ENCODE results near the gene RGS7. TPM values are rescaled to one million over a fixed set of nuclear protein-coding genes. Genes with fewer than 3 reads are reported as not detected.

The RGS7 gene
- total and polyA plus RNA-seq, 2 experiments from 2014 or later, result 0.32 to 1.7 TPM

DNA sequence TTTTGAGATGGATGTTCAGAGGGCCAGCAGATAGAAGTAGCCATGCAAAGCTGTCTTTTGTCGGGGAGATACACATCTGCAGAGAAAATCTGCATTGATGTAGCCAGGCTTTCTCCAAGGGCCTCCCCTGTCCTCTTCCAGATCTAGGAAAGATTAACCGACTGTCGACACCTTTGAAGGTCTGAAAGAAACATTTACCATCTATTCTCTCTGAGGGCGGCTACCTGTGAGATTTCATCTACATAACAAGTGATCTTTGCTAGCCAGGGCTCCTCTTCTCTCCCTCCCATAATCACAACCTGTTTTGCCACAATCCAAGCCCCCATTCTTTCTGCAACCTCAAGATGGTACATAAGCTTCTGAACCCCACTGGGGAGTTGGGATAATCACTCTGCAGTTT, 193.6 kb downstream of the RGS7 start:
- in situ Hi-C loops (cut with MboI), result no loop called here
- no peaks in the 10 kb centered on the region for H3K36me3 ChIP-seq (ENCODE audit: low read depth)
- H4K20me1 ChIP-seq (ENCODE audit: insufficient read depth), result no peaks in the 10 kb centered on the region
- H3K27me3 ChIP-seq (replicated peaks; ENCODE audit: insufficient read depth), result no peaks in the 10 kb centered on the region
- no peak overlapping the region for H2AFZ ChIP-seq
- TF ChIP-seq EZH2phosphoT487 (IDR thresholded peaks at IDR 0.05; ENCODE audit: insufficient read depth, low read depth) (no peak), EZH2 (IDR thresholded peaks at IDR 0.05; ENCODE audit: insufficient read depth, poor library complexity, severe bottlenecking) (no peak)
- H3K9me2 ChIP-seq (ENCODE audit: insufficient read depth), result no peaks in the 10 kb centered on the region
- H3K4me1 ChIP-seq (ENCODE audit: insufficient read depth), result no peaks in the 10 kb centered on the region
- H3K4me3 ChIP-seq, result no peak overlapping the region
- H3K4me2 ChIP-seq (ENCODE audit: unreplicated experiment), result no peak overlapping the region
- H3K9ac ChIP-seq, result no peak overlapping the region
- H3K79me2 ChIP-seq (ENCODE audit: insufficient read depth), result no peaks in the 10 kb centered on the region
- WGBS, 2 experiments (ENCODE audit: low coverage in 1 of 2, low lambda C conversion rate in 2 of 2, missing lambda C conversion rate in 2 of 2), result 18 to 23% methylated on average over 4 of the region's 4 CpGs
- no peaks in the 10 kb centered on the region for H3F3A ChIP-seq (ENCODE audit: insufficient read depth)
- DNase-seq, result no peak
- no peaks in the 10 kb centered on the region for H3K9me3 ChIP-seq (ENCODE audit: low read depth)
- no peak overlapping the region for H3K27ac ChIP-seq

DNA sequence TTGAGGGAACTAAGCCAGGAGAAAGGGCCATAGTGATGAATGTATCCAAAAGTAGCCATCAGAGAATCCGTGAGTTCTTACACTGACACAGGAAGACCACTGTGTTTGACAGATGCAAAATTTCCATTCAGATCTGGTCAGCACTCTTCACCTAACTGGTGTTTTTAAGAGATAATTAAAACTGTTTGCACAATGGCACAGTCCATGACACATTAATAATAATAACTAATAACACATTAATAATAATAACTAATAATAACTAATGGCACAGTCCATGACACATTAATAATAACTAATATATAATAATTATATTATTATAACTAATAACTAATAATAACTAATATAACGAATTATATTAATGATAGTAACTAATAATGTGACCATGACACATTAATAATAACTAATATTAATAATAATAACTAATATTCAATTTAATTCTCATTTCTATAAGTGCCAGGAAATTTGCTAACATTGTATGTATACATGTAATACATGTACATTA, 195.8 kb downstream of the RGS7 start:
- Histone ChIP-seq H3K36me3 (ENCODE audit: low read depth) (no peaks in the 10 kb centered on the region), H3K4me3 (no peak overlapping the region), H3K9me3 (ENCODE audit: low read depth) (no peaks in the 10 kb centered on the region), H2AFZ (no peak overlapping the region), H3F3A (ENCODE audit: insufficient read depth) (no peaks in the 10 kb centered on the region), H3K27me3 (replicated peaks; ENCODE audit: insufficient read depth) (no peaks in the 10 kb centered on the region), H3K79me2 (ENCODE audit: insufficient read depth) (no peaks in the 10 kb centered on the region), H4K20me1 (ENCODE audit: insufficient read depth) (no peaks in the 10 kb centered on the region), H3K27ac (no peak overlapping the region), H3K9me2 (ENCODE audit: insufficient read depth) (no peaks in the 10 kb centered on the region), H3K4me2 (ENCODE audit: unreplicated experiment) (no peak overlapping the region), H3K9ac (no peak overlapping the region), H3K4me1 (ENCODE audit: insufficient read depth) (no peaks in the 10 kb centered on the region)
- DNase-seq, result no peak
- 40 to 41% methylated on average over 2 of the region's 2 CpGs for WGBS, 2 experiments (ENCODE audit: low coverage in 1 of 2, low lambda C conversion rate in 2 of 2, missing lambda C conversion rate in 2 of 2)
- TF ChIP-seq EZH2 (IDR thresholded peaks at IDR 0.05; ENCODE audit: insufficient read depth, poor library complexity, severe bottlenecking) (no peak), EZH2phosphoT487 (IDR thresholded peaks at IDR 0.05; ENCODE audit: insufficient read depth, low read depth) (no peak)
- in situ Hi-C loops (cut with MboI), result no loop called here

DNA sequence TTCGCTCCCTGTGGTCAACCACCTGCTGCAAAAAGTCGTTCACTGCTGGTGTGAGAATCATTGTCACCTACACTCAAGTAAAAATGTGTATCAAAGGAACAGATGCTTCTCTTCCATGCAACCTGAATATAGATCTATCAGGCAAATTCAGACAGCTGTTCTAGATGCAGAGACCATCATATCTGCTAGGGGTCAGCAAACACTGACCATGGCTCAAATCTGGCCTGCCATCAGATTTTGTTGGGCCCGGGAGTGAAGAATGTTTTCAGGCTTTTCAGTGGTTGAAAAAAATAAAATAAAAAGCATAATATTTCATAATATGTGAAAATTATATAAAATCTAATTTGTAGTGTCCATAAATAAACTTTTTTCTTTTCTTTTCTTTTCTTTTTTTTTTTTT, 199.6 kb downstream of the RGS7 start:
- H3K79me2 ChIP-seq (ENCODE audit: insufficient read depth), result no peaks in the 10 kb centered on the region
- H3K9ac ChIP-seq, result no peak overlapping the region
- no peak overlapping the region for H3K27ac ChIP-seq
- H3K9me3 ChIP-seq (ENCODE audit: low read depth), result no peaks in the 10 kb centered on the region
- WGBS, 2 experiments (ENCODE audit: low coverage in 1 of 2, low lambda C conversion rate in 2 of 2, missing lambda C conversion rate in 2 of 2), result 51 to 58% methylated on average over 3 of the region's 3 CpGs
- no peak overlapping the region for H3K4me3 ChIP-seq
- no peaks in the 10 kb centered on the region for H4K20me1 ChIP-seq (ENCODE audit: insufficient read depth)
- H3K4me1 ChIP-seq (ENCODE audit: insufficient read depth), result no peaks in the 10 kb centered on the region
- in situ Hi-C loops (cut with MboI), result no loop called here
- H3K27me3 ChIP-seq (replicated peaks; ENCODE audit: insufficient read depth), result no peaks in the 10 kb centered on the region
- TF ChIP-seq EZH2 (IDR thresholded peaks at IDR 0.05; ENCODE audit: insufficient read depth, poor library complexity, severe bottlenecking) (no peak), EZH2phosphoT487 (IDR thresholded peaks at IDR 0.05; ENCODE audit: insufficient read depth, low read depth) (no peak)
- no peaks in the 10 kb centered on the region for H3K9me2 ChIP-seq (ENCODE audit: insufficient read depth)
- H3K36me3 ChIP-seq (ENCODE audit: low read depth), result no peaks in the 10 kb centered on the region
- no peak overlapping the region for H2AFZ ChIP-seq
- H3F3A ChIP-seq (ENCODE audit: insufficient read depth), result no peaks in the 10 kb centered on the region
- DNase-seq, result no peak
- H3K4me2 ChIP-seq (ENCODE audit: unreplicated experiment), result no peak overlapping the region

DNA sequence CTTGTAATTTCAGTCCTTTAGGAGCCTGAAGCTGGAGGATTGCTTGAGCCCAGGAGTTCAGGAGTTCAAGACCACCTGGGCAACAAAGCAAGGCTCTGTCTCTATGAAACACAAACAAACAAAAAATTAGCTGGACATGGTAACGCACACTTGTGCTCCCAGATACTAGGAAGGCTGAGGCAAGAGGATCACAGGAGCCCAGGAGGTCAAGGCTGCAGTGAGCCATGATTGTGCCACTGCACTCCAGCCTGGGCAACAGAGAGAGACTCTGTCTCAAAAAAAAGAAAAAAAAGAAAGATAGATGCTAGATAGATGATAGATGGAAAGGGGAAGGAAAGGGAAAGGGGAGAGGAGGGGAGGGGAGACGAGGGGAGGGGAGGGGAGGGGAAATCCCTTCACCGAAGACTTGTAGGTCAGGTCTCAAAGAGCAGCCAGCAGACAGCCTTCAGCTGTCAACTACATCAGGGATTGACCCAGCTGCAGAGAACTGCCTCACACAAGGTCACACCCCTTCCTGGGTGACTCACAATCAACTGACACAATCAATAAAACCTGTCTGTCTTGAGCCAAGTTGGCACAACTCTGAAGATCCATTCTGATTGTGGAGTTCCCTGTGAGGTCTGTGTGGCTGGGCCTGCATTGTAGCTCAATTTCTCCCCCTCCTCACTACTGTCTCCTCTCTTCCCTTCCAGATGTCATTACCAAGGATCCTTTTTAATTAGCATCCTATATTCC, 200.6 kb downstream of the RGS7 start:
- DNase-seq, result peak; percentile 8
- H3K4me1 ChIP-seq (ENCODE audit: insufficient read depth), result no peaks in the 10 kb centered on the region
- no peaks in the 10 kb centered on the region for H3K27me3 ChIP-seq (replicated peaks; ENCODE audit: insufficient read depth)
- H2AFZ ChIP-seq, result no peak overlapping the region
- WGBS, 2 experiments (ENCODE audit: low coverage in 1 of 2, low lambda C conversion rate in 2 of 2, missing lambda C conversion rate in 2 of 2), result 9 to 50% methylated on average over 1 to 3 of the region's 3 CpGs
- H3F3A ChIP-seq (ENCODE audit: insufficient read depth), result no peaks in the 10 kb centered on the region
- no peaks in the 10 kb centered on the region for H3K9me2 ChIP-seq (ENCODE audit: insufficient read depth)
- H3K79me2 ChIP-seq (ENCODE audit: insufficient read depth), result no peaks in the 10 kb centered on the region
- no peaks in the 10 kb centered on the region for H3K9me3 ChIP-seq (ENCODE audit: low read depth)
- TF ChIP-seq EZH2phosphoT487 (IDR thresholded peaks at IDR 0.05; ENCODE audit: insufficient read depth, low read depth) (no peak), EZH2 (IDR thresholded peaks at IDR 0.05; ENCODE audit: insufficient read depth, poor library complexity, severe bottlenecking) (no peak)
- no peak overlapping the region for H3K27ac ChIP-seq
- no peak overlapping the region for H3K4me2 ChIP-seq (ENCODE audit: unreplicated experiment)
- no peak overlapping the region for H3K9ac ChIP-seq
- H4K20me1 ChIP-seq (ENCODE audit: insufficient read depth), result no peaks in the 10 kb centered on the region
- H3K4me3 ChIP-seq, result no peak overlapping the region
- H3K36me3 ChIP-seq (ENCODE audit: low read depth), result no peaks in the 10 kb centered on the region
- in situ Hi-C loops (cut with MboI), result no loop called here

All from GM23248 (cell line).